ENCODE results near the gene KCNK17.

The KCNK17 gene

GRCh38 chr6:39266375-39266774 lies 47.8 kb downstream of the KCNK17 start:
- H2AFZ ChIP-seq (ENCODE audit: low read depth, low read length), result no peak overlapping the region
- H3K4me3 ChIP-seq (ENCODE audit: low read length), result no peak overlapping the region
- H3K9me3 ChIP-seq (ENCODE audit: low read length), result no peaks in the 10 kb centered on the region
- no peaks in the 10 kb centered on the region for H3K36me3 ChIP-seq (ENCODE audit: insufficient read depth, low read length)
- no peaks in the 10 kb centered on the region for H3K4me1 ChIP-seq (ENCODE audit: insufficient read depth, low read length)
- no peaks in the 10 kb centered on the region for H3K27me3 ChIP-seq (ENCODE audit: insufficient read depth, low read length)

- Histone ChIP-seq H3K27me3 (ENCODE audit: insufficient read depth, low read length) (no peaks in the 10 kb centered on the region), H3K36me3 (ENCODE audit: insufficient read depth, low read length) (no peaks in the 10 kb centered on the region), H3K4me1 (ENCODE audit: insufficient read depth, low read length) (no peaks in the 10 kb centered on the region), H3K4me3 (ENCODE audit: low read length) (no peak overlapping the region), H3K9me3 (ENCODE audit: low read length) (no peaks in the 10 kb centered on the region), H2AFZ (ENCODE audit: low read depth, low read length) (no peak overlapping the region)
Measured at GRCh38 chr6:39263303-39264037, 50.7 kb downstream of the KCNK17 start.

- Histone ChIP-seq H3K36me3 (ENCODE audit: insufficient read depth, low read length) (no peaks in the 10 kb centered on the region), H3K4me3 (ENCODE audit: low read length) (no peak overlapping the region)
Measured at GRCh38 chr6:39261751-39262150, 52.5 kb downstream of the KCNK17 start.

GRCh38 chr6:39260953-39261352 lies 53.3 kb downstream of the KCNK17 start:
- no peaks in the 10 kb centered on the region for H3K9me3 ChIP-seq (ENCODE audit: low read length)
- H2AFZ ChIP-seq (ENCODE audit: low read depth, low read length), result no peak overlapping the region
- no peaks in the 10 kb centered on the region for H3K4me1 ChIP-seq (ENCODE audit: insufficient read depth, low read length)
- no peaks in the 10 kb centered on the region for H3K27me3 ChIP-seq (ENCODE audit: insufficient read depth, low read length)
- no peak overlapping the region for H3K4me3 ChIP-seq (ENCODE audit: low read length)
- no peaks in the 10 kb centered on the region for H3K36me3 ChIP-seq (ENCODE audit: insufficient read depth, low read length)

More at GRCh38 chr6:39261751-39262150, 52.5 kb downstream of the KCNK17 start:
- Histone ChIP-seq H3K9me3 (ENCODE audit: low read length) (no peaks in the 10 kb centered on the region), H3K27me3 (ENCODE audit: insufficient read depth, low read length) (no peaks in the 10 kb centered on the region), H3K4me1 (ENCODE audit: insufficient read depth, low read length) (no peaks in the 10 kb centered on the region), H2AFZ (ENCODE audit: low read depth, low read length) (no peak overlapping the region)

DNA sequence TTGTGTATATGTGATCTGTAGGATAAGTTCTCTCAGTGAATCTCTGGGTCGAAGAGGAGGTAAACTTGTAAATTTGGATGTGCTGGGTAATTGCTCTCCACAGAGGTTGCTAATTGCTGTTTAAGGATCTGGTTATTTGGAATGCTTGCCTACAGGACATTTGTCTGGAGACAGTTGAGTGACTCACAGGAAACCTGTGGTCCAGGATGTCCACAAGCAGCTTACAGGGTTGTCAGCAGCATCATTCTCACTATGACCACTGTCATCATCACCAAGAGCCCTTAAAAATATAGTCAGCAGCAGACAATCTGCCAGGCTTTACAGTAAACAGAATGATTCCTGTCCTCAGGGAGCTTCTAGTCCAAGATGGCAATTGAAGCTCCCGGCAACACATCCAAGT lies 53.8 kb downstream of the KCNK17 start:
- Histone ChIP-seq H3K4me1 (ENCODE audit: insufficient read depth, low read length) (no peaks in the 10 kb centered on the region), H3K9me3 (ENCODE audit: low read length) (no peaks in the 10 kb centered on the region), H3K4me3 (ENCODE audit: low read length) (no peak overlapping the region), H2AFZ (ENCODE audit: low read depth, low read length) (no peak overlapping the region), H3K36me3 (ENCODE audit: insufficient read depth, low read length) (no peaks in the 10 kb centered on the region), H3K27me3 (ENCODE audit: insufficient read depth, low read length) (no peaks in the 10 kb centered on the region)

- no peaks in the 10 kb centered on the region for H3K9me3 ChIP-seq (ENCODE audit: low read length)
- H3K27me3 ChIP-seq (ENCODE audit: insufficient read depth, low read length), result peaks cover 2% of the 10 kb centered on the region
- no peaks in the 10 kb centered on the region for H3K36me3 ChIP-seq (ENCODE audit: insufficient read depth, low read length)
- no peak overlapping the region for H2AFZ ChIP-seq (ENCODE audit: low read depth, low read length)
- no peak overlapping the region for H3K4me3 ChIP-seq (ENCODE audit: low read length)
- H3K4me1 ChIP-seq (ENCODE audit: insufficient read depth, low read length), result no peaks in the 10 kb centered on the region
Measured at GRCh38 chr6:39256294-39256940, 57.8 kb downstream of the KCNK17 start.

DNA sequence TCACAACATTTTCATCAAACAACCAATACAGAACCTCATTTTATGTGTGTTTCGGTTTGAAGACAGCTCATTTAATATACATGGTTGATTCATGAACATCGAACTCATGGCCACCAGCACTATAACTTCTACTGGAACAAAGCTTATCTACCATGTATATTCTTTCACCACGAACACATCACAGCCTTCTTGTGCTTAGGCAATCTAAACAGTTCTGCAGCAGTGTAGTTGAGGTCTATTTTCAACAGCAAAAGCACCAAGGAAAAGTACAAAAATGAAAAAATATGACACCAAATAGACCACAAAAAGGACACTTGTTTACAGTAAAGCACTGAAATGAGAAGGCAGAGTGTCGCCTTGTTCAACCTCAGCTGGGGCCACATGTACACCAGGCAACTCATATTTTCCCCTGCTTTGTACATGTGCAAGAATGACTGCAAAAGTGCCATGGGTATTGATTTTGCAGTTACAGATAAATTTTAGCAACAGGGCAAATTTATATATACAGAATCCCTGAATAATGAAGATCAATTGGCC lies 59.2 kb downstream of the KCNK17 start:
- H3K27me3 ChIP-seq (ENCODE audit: insufficient read depth, low read length), result peaks cover 2% of the 10 kb centered on the region
- no peaks in the 10 kb centered on the region for H3K36me3 ChIP-seq (ENCODE audit: insufficient read depth, low read length)
- H2AFZ ChIP-seq (ENCODE audit: low read depth, low read length), result no peak overlapping the region
- no peaks in the 10 kb centered on the region for H3K4me1 ChIP-seq (ENCODE audit: insufficient read depth, low read length)
- no peaks in the 10 kb centered on the region for H3K9me3 ChIP-seq (ENCODE audit: low read length)
- no peak overlapping the region for H3K4me3 ChIP-seq (ENCODE audit: low read length)

GRCh38 chr6:39251406-39251805 lies 62.8 kb downstream of the KCNK17 start:
- no peak overlapping the region for H2AFZ ChIP-seq (ENCODE audit: low read depth, low read length)
- no peaks in the 10 kb centered on the region for H3K4me1 ChIP-seq (ENCODE audit: insufficient read depth, low read length)
- H3K27me3 ChIP-seq (ENCODE audit: insufficient read depth, low read length), result peaks cover 4% of the 10 kb centered on the region
- H3K9me3 ChIP-seq (ENCODE audit: low read length), result no peaks in the 10 kb centered on the region
- H3K4me3 ChIP-seq (ENCODE audit: low read length), result no peak overlapping the region
- no peaks in the 10 kb centered on the region for H3K36me3 ChIP-seq (ENCODE audit: insufficient read depth, low read length)

DNA sequence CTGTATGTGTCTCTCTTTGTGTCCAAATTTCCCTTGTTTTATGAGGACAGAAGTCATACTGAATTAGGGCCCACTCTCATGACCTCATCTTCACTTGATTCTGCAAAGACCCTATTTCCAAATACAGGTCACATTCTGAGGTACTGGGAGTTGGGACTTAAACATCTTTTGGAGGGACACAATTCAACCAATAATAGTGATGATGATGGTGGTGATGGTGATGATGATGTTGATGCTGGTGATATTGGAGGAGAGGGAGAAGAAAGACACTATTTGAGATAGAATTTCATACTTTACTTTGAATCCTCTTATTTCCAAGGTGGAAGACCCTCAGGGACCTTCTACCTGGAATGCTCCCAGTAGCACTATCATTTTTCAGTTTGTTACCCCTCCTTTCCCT lies 63.7 kb downstream of the KCNK17 start:
- Histone ChIP-seq H3K27me3 (ENCODE audit: insufficient read depth, low read length) (peaks cover 4% of the 10 kb centered on the region), H2AFZ (ENCODE audit: low read depth, low read length) (no peak overlapping the region), H3K4me1 (ENCODE audit: insufficient read depth, low read length) (no peaks in the 10 kb centered on the region), H3K36me3 (ENCODE audit: insufficient read depth, low read length) (no peaks in the 10 kb centered on the region), H3K4me3 (ENCODE audit: low read length) (no peak overlapping the region), H3K9me3 (ENCODE audit: low read length) (no peaks in the 10 kb centered on the region)

DNA sequence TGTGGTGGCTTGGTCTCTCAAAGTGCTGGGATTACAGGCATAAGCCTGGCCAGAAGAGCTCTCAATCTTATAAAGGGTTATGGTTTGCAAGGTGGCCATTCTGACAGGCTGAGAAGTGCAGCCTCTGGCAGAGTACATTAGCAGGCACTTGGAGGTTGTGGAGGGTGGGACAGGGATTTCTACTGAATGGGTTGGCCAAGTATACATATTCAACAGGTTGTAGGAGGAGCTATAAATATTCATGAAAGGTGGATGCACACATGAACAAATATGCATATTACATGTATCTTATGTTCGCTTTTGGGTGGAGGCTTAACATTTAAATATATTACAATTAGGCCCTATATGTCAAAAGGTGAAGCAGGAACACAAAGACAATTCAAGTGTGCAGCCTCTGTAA lies 64.9 kb downstream of the KCNK17 start:
- H3K4me1 ChIP-seq (ENCODE audit: insufficient read depth, low read length), result no peaks in the 10 kb centered on the region
- no peaks in the 10 kb centered on the region for H3K36me3 ChIP-seq (ENCODE audit: insufficient read depth, low read length)
- peaks cover 4% of the 10 kb centered on the region for H3K27me3 ChIP-seq (ENCODE audit: insufficient read depth, low read length)
- no peaks in the 10 kb centered on the region for H3K9me3 ChIP-seq (ENCODE audit: low read length)
- H3K4me3 ChIP-seq (ENCODE audit: low read length), result no peak overlapping the region
- no peak overlapping the region for H2AFZ ChIP-seq (ENCODE audit: low read depth, low read length)

Data from neuron (in vitro differentiated cells).